Mucosa of descending colon (tissue), 3 donors: ENCODE data around the gene RNF167. TPM values are rescaled to one million over a fixed set of nuclear protein-coding genes. Genes with fewer than 3 reads are reported as not detected.
"Not testable (repeated sequence)": the region's sequence is repeated elsewhere in the genome, so short reads cannot be mapped to it uniquely, and the experiment has no call there.

Source experiments
- ATAC-seq: fragments of 200-7000 bp; cut with Tn5 transposase; one replicate; pipeline ENCODE4 v1.9.1; 2020; ENCODE audit warnings: mild to moderate bottlenecking, moderate library complexity
- DNase-seq, 3 donors: peaks; one replicate each; pipeline ENCODE4 v3.0.0-alpha.2; 2020
- H3K36me3 ChIP-seq: fragments of 200-600 bp; one replicate; pipeline ENCODE4 v1.8.0; 2021; ENCODE audit warnings: low read depth, mild to moderate bottlenecking
- H3K4me1 ChIP-seq: fragments of 200-600 bp; one replicate; pipeline ENCODE4 v1.8.0; 2021; ENCODE audit warnings: low read depth, mild to moderate bottlenecking
- H3K4me3 ChIP-seq: fragments of 200-600 bp; one replicate; pipeline ENCODE4 v1.8.0; 2021; ENCODE audit warnings: mild to moderate bottlenecking
- H3K9me3 ChIP-seq: fragments of 200-600 bp; one replicate; pipeline ENCODE4 v1.8.0; 2021; ENCODE audit warnings: mild to moderate bottlenecking
- intact Hi-C, 2 donors: fragments of 100-400 bp; cut with DNase I in 1 of 2; cut with micrococcal nuclease in 1 of 2; formaldehyde crosslinking; loops; one replicate each; pipeline versions ENCODE4 v1.11.0 to v1.11.1; 2022; cut with DNase I, micrococcal nuclease
- total RNA-seq, 3 donors: library from RNA; stranded (reverse); fragmentation: NEBNext Ultra II Directional in 2 of 3; extraction: Animal tissue kit (Norgen Biotek cat#: 25700) in 2 of 3; gene quantifications; one replicate each; pipeline versions ENCODE4 v1.2.1 to v1.2.4, GENCODE V29; 2021 to 2023
- TF ChIP-seq, protein P1 (sequence below): fragments of 200-600 bp; IDR thresholded peaks from one replicate; pipeline ENCODE4 v1.8.0; 2022; ENCODE audit warnings: antibody characterized with exemption, mild to moderate bottlenecking
- donor health status: DM: no; HTN: no; CAD: no; lungs with moderate emphysema.
- donor health status: DM: no; HTN: no; CAD: no.
- donor health status: DM: no; HTN: yes; CAD: no.

The RNF167 gene
- total RNA-seq, 3 donors from 2014 or later, result 90.8 to 118 (median 114) TPM

DNA sequence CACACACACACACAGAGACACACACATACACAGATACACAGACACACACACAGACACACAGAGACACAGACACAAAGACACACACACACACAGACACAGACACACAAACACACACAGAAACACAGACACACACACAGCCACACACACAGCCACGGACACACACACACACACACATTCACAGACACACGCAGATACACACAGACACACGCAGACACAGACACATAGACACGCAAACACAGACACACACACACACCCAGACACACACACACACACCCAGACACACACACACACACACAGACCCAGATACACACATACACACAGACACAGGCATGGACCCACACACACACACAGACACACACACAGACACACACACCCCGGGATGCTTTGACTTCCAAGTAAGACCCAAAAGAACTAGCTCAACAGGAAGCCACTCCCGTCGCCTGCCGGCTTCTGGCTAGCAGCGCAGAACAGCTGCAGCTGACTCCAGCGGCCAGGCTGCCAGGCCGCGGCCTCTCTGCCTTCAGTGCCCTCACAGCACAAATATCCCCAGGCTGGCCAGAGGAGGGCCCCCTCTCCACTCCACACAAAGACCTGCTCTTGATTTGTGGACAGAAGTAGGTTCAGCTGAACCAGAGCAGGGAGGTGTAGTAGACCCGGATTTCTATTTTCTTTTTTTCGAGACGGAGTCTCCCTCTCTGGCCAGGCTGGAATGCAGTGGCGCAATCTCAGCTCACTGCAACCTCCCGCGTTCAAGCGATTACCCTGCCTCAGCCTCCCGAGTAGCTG is 31.2 kb upstream of the RNF167 start:
- DNase-seq, result peak; percentile 90 to 92 (median 90)
- TF ChIP-seq, protein P1, sequence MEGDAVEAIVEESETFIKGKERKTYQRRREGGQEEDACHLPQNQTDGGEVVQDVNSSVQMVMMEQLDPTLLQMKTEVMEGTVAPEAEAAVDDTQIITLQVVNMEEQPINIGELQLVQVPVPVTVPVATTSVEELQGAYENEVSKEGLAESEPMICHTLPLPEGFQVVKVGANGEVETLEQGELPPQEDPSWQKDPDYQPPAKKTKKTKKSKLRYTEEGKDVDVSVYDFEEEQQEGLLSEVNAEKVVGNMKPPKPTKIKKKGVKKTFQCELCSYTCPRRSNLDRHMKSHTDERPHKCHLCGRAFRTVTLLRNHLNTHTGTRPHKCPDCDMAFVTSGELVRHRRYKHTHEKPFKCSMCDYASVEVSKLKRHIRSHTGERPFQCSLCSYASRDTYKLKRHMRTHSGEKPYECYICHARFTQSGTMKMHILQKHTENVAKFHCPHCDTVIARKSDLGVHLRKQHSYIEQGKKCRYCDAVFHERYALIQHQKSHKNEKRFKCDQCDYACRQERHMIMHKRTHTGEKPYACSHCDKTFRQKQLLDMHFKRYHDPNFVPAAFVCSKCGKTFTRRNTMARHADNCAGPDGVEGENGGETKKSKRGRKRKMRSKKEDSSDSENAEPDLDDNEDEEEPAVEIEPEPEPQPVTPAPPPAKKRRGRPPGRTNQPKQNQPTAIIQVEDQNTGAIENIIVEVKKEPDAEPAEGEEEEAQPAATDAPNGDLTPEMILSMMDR, result peak; percentile 66
- peak; percentile 99 for ATAC-seq
- Histone ChIP-seq H3K9me3 (no peaks in the 10 kb centered on the region), H3K4me3 (no peak overlapping the region), H3K4me1 (peaks cover 4% of the 10 kb centered on the region), H3K36me3 (no peaks in the 10 kb centered on the region)
- intact Hi-C loops, result no loop called here

DNA sequence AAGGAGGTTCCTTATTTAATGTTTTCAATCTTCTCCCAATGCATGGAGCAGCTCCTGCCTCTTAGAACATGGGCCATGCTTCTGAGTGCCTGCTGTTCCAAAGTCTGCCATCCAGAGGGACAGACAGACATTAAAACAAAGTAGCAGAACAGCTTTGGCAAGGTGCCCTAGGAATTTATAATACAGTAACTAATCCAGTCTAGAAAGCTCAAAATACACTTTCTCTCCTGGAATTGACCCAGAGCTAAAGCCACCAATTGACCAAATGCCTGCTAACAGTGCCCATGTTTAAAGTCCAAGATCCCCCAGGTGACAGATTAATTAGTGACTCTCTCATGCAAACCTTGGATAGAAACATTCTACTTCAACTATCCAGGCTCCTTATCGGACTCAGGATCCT is 26.1 kb upstream of the RNF167 start:
- intact Hi-C loops, result no loop called here
- ATAC-seq (peak; percentile 36), DNase-seq (peak in 1 of 3 donors; percentile 62)

DNA sequence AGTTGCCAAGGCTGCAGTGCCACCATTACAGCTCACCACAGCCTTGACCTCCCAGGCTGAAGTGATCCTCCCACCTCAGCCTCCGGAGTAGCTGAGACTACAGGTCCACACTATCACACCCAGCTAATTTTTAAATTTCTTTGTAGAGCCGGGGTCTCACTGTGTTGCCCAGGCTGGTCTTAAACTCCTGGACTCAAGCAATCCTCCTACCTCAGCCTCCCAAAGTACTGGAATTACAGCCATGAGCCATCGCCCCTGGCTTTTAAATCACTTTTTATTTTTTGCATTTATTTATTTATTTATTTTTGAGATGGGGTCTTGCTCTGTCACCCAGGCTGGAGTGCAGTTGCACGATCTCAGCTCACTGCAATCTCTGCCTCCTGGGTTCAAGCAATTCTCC is 25.5 kb upstream of the RNF167 start:
- H3K4me3 ChIP-seq, ATAC-seq, H3K36me3 ChIP-seq, H3K4me1 ChIP-seq, H3K9me3 ChIP-seq, intact Hi-C loops: not testable (repeated sequence)
- peak in 1 of 3 donors; percentile 7 for DNase-seq

More for the DNA sequence above, 26.1 kb upstream of the RNF167 start:
- TF ChIP-seq, protein P1, result no peak
- Histone ChIP-seq H3K4me1 (peaks cover 4% of the 10 kb centered on the region), H3K9me3 (no peaks in the 10 kb centered on the region), H3K4me3 (no peak overlapping the region), H3K36me3 (no peaks in the 10 kb centered on the region)

DNA sequence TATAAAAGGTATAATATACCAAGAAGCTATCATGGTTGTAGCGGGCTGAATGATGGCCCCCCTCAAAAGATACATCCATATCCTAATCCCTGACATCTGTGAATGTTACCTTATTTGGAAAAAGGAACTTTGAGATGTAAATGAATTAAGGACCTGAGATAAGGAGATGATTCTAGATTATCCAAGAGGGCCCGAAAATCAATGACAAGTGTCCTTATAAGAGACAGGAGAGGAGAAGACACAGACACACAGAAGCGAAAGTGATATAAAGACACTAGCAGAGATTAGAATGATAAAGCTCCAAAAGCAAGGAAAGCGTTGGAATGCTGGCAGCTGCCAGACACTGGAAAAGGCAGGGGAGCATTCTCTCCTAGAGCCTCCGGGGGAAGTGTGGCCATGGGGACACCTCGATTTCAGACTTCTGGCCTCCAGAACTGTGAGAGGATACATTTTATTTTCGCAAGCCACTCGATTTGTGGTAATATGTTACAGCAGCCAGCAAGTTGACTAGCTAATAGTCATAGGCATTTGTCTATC is 20.5 kb upstream of the RNF167 start:
- Histone ChIP-seq H3K36me3 (no peaks in the 10 kb centered on the region), H3K4me3 (no peak overlapping the region), H3K9me3 (no peaks in the 10 kb centered on the region), H3K4me1 (no peaks in the 10 kb centered on the region)
- ATAC-seq, result no peak
- intact Hi-C loops, result no loop called here
- TF ChIP-seq, protein P1, result no peak
- no peak for DNase-seq

DNA sequence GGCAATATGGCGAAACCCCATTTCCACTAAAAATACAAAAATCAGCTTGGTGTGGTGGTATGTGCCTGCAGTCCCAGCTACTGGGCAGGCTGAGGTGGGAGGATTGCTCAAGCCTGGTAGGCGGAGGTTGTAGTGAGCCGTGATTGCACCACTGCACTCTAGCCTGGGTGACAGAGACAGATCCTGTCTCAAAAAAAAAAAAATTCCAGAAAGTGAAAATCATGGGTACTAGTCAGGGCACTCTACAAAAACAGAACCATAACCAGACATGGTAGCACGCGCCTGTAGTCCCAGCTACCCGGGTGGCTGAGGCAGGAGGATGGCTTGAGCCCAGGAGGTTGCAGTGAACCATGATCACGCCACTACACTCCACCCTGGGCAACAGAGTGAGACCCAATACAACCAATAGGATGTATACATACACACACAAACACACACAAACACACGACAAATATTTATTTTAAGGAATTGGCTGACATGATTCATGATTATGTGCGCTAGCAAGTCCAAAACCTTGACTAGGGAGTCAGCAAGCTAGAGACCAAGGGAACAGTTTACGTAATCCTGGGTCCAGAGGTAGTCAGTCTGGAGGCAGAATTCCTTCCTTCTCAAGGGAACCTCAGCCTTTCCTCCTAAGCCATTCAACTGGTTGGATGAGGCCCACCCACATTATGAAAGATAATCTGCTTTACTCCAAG is 19.6 kb upstream of the RNF167 start:
- ATAC-seq, result peak; percentile 13
- TF ChIP-seq, protein P1, result no peak
- intact Hi-C loops, result no loop called here
- no peaks in the 10 kb centered on the region for H3K4me1 ChIP-seq
- H3K36me3 ChIP-seq, result no peaks in the 10 kb centered on the region
- no peaks in the 10 kb centered on the region for H3K9me3 ChIP-seq
- no peak overlapping the region for H3K4me3 ChIP-seq
- DNase-seq, result peak in 2 of 3 donors; percentile 14 to 29

DNA sequence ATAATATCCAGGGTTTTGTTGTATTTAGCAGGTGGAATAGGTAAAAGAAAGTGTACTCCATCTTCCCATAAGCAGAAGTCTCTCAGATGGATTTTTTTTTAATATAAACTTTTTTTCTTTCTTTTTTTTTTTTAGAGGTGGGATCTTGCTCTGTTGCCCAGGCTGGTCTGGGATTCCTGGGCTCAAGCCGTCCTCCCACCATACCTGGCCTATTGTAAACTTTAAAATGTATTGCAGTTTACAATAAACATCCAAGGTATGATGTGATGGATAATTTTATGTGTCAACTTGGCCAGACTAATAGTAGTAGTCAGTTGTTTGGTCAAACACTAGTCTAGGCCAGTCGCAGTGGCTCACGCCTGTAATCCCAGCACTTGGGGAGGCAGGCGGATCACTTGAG is 18.7 kb upstream of the RNF167 start:
- DNase-seq, result peak in 2 of 3 donors; percentile 7 to 8
- Histone ChIP-seq H3K9me3 (no peaks in the 10 kb centered on the region), H3K4me3 (no peak overlapping the region), H3K36me3 (no peaks in the 10 kb centered on the region), H3K4me1 (no peaks in the 10 kb centered on the region)
- TF ChIP-seq, protein P1, result no peak
- ATAC-seq, result no peak
- intact Hi-C loops, result no loop called here

DNA sequence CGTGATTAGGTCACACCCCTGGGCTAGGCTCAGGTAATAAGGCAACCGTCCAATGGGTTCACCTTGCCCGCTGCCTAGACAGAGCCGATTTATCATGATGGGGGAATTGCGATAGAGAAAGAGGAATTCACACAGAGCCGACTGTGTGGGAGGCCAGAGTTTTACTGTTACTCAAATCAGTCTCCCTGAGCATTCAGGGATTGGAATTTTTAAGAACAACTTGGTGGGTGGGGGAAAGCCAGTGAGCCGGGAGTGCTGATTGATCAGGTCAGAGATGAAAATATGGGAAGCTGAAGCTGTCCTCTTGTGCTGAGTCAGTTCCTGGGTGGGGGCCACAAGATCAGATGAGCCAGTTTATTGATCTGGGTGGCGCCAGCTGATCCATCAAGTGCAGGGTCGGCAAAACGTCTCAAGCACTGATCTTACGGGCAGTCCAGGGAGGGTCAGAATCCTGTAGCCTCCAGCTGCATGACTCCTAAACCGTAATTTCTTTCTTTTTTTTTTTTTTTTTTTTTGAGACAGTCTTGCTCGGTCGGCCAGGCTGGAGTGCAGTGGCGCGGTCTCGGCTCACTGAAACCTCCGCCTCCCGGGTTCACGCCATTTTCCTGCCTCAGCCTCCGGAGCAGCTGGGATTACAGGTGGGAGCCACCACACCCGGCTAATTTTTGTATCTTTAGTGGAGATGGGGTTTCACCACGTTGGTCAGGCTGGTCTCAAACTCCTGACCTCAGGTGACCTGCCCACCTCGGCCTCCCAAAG is 13.3 kb upstream of the RNF167 start:
- intact Hi-C loops, ATAC-seq, H3K4me1 ChIP-seq, H3K4me3 ChIP-seq, H3K9me3 ChIP-seq, H3K36me3 ChIP-seq: not testable (repeated sequence)
- peak in 2 of 3 donors; percentile 6 to 10 for DNase-seq
